H1 (cell line): Measurements from ENCODE around the gene GDPD5. TPM values are rescaled to one million over a fixed set of nuclear protein-coding genes. Genes with fewer than 3 reads are reported as not detected.
A peak's percentile ranks its signal among the peaks of the same experiment; 100 is the strongest.

ENCODE experiments used
- BRCA1 ChIP-seq: IDR thresholded peaks from 2 replicates; pipeline ENCODE4 v1.6.1; 2012; ENCODE audit warnings: low read depth, low read length, improper control_type of control experiment
- CBX5 ChIP-seq: fragments of 300-800, 300-1000 bp; sonication (generic); IDR thresholded peaks from 2 replicates; pipeline ENCODE4 v1.7.1; 2016; ENCODE audit warnings: antibody characterized with exemption, low read length, low read depth
- CBX8 ChIP-seq: fragments of 300-800, 300-1000 bp; sonication (generic); IDR thresholded peaks from 2 replicates; pipeline ENCODE4 v1.7.1; 2016; ENCODE audit warnings: low read depth, low read length, borderline replicate concordance
- CEBPB ChIP-seq: IDR thresholded peaks from 2 replicates; pipeline ENCODE4 v1.6.1; 2012; ENCODE audit warnings: low read depth, low read length
- CHD2 ChIP-seq: IDR thresholded peaks from 2 replicates; pipeline ENCODE4 v1.6.1; 2012; ENCODE audit warnings: low read length, improper control_type of control experiment
- EP300 ChIP-seq, 2 experiments: IDR thresholded peaks; 1 replicate in 1 of 2; 2 replicates in 1 of 2; pipeline ENCODE4 v1.6.1; 2011 to 2012; ENCODE audit warnings: low read depth in 2 of 2, low read length in 2 of 2, mild to moderate bottlenecking in 2 of 2, borderline replicate concordance in 1 of 2, inconsistent platforms in 1 of 2, moderate library complexity in 1 of 2
- GTF2F1 ChIP-seq: IDR thresholded peaks from 2 replicates; pipeline ENCODE4 v1.6.1; 2012; ENCODE audit warnings: low read depth, low read length, improper control_type of control experiment, borderline replicate concordance
- KDM1A ChIP-seq: fragments of 200-600, 300-600 bp; sonication (generic); IDR thresholded peaks from 2 replicates; pipeline ENCODE4 v1.7.1; 2016; ENCODE audit warnings: mild to moderate bottlenecking, low read length, borderline replicate concordance
- KDM4A ChIP-seq: IDR thresholded peaks from one replicate; pipeline ENCODE4 v1.7.1; 2012; ENCODE audit warnings: low read depth, mild to moderate bottlenecking, moderate library complexity, low read length, inconsistent platforms; ENCODE audit not compliant: severe bottlenecking
- KDM5A ChIP-seq: fragments of 200-600 bp; IDR thresholded peaks from 2 replicates; pipeline ENCODE4 v1.7.1; 2012; ENCODE audit warnings: mild to moderate bottlenecking, low read length, inconsistent platforms, mixed read lengths
- NANOG ChIP-seq: IDR thresholded peaks from 2 replicates; pipeline ENCODE4 v1.6.1; 2011; ENCODE audit warnings: low read length, low read depth, mild to moderate bottlenecking, inconsistent platforms; ENCODE audit not compliant: insufficient read depth, poor library complexity, severe bottlenecking
- NRF1 ChIP-seq: IDR thresholded peaks from 2 replicates; pipeline ENCODE4 v1.6.1; 2011; ENCODE audit warnings: mild to moderate bottlenecking, low read depth, low read length, improper control_type of control experiment
- POU5F1 ChIP-seq: IDR thresholded peaks from 2 replicates; pipeline ENCODE4 v1.6.1; 2011; ENCODE audit warnings: low read depth, mild to moderate bottlenecking, low read length, moderate library complexity
- RNF2 ChIP-seq: fragments of 200-900, 300-1000 bp; sonication (generic); IDR thresholded peaks from 2 replicates; pipeline ENCODE4 v1.7.1; 2016; ENCODE audit warnings: borderline replicate concordance, low read depth, mild to moderate bottlenecking, antibody characterized with exemption, low read length; ENCODE audit not compliant: poor library complexity, severe bottlenecking; ENCODE audit errors: missing control alignments
- SAP30 ChIP-seq: fragments of 300-600 bp; sonication (generic); IDR thresholded peaks from 2 replicates; pipeline ENCODE4 v1.7.1; 2012; ENCODE audit warnings: low read length, moderate library complexity, mild to moderate bottlenecking, inconsistent platforms; ENCODE audit not compliant: insufficient read depth, insufficient replicate concordance
- SIRT6 ChIP-seq: IDR thresholded peaks from one replicate; pipeline ENCODE4 v1.7.1; 2012; ENCODE audit warnings: low read length, inconsistent platforms
- SP1 ChIP-seq: IDR thresholded peaks from 2 replicates; pipeline ENCODE4 v1.6.1; 2011; ENCODE audit warnings: low read depth, low read length
- SP4 ChIP-seq: IDR thresholded peaks from 2 replicates; pipeline ENCODE4 v1.6.1; 2012; ENCODE audit warnings: low read length, inconsistent platforms
- TEAD4 ChIP-seq: IDR thresholded peaks from 2 replicates; pipeline ENCODE4 v1.6.1; 2012; ENCODE audit warnings: low read depth, low read length, inconsistent platforms, mixed read lengths
- polyA plus RNA-seq, 7 experiments: library from polyadenylated mRNA; depleted of rRNA in 3 of 7; stranded (reverse) in 5 of 7; unstranded in 2 of 7; fragments of >200 nt in 5 of 7; fragments of 200-250 nt in 2 of 7; gene quantifications; 1 replicate in 5 of 7; 2 replicates in 1 of 7; 4 replicates in 1 of 7; pipeline versions ENCODE4 v1.2.1 to v1.2.3, GENCODE V29; 2011 to 2013; ENCODE audit warnings: missing spikeins in 2 of 7, mixed read lengths in 2 of 7
- total RNA-seq: library from RNA; stranded (reverse); fragmentation: NEBNext Ultra II Directional; extraction: Animal tissue kit (Norgen Biotek cat#: 25700); gene quantifications from 2 replicates; pipeline ENCODE4 v1.2.1, GENCODE V29; 2021
- TF ChIP-seq, protein P1 (sequence below), 3 experiments: IDR thresholded peaks; 1 replicate in 2 of 3; 2 replicates in 1 of 3; pipeline versions ENCODE4 v1.5.1 to v1.6.1; 2011; ENCODE audit warnings: low read length in 3 of 3, mild to moderate bottlenecking in 3 of 3, inconsistent platforms in 2 of 3, low read depth in 1 of 3, moderate library complexity in 1 of 3; ENCODE audit not compliant: insufficient read depth in 1 of 3; ENCODE audit errors: control extremely low read depth in 1 of 3

Gene GDPD5
- total and polyA plus RNA-seq, 2 of the 8 experiments (the other 6 are each of a cell fraction or from before 2014, with no cell fraction given): 7.8 to 8.6 TPM

DNA sequence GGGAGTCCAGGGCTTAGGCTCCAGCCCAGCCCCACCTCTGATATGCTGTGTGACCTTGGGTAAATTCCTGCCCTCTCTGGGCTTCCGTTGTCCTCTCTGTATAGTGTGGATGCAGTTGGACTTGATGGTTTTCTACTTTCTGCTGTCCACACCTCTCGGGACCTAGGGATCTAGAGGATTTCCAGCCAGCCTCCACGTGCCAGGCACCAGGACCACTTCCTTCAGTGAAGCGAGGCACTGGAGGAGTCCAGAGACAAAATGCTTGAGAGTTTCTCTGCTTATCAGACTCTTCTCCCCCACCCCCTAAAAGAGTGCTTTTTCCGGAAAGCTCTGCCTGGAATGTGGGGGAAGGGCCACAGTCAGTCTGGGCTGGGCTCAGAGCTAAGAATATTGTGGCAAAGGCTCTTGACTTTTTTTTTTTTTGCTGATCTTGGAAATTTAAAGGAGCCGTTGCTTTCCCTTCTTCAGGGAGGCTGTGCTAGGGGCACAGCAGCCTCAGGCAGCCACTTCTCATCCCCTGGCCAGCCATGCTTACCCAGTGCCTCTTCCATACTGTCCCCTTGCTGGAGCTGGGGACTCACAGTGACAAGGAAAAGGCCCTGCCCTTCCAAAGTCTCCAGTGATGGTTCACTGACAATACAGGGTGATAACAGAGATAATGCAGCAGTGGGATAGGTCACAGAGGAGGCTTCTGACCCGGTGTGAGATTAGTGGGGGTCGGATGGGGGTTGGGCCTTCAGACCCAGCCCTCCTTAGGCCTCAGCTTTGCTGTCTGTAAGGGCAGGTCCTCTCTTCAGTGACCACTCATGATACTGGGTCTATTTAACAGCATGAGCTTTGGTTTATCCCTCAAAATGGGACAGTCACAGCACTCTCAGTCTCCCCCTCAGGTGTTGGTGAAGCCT, 33.5 kb upstream of the GDPD5 start (continued):
- TF ChIP-seq NANOG (no peak), POU5F1 (no peak), SP1 (0 out of 2 replicates have a peak, but pooled peaks have one; percentile 48), RNF2 (no peak), SAP30 (no peak), SP4 (no peak), KDM4A (no peak), TEAD4 (peak; percentile 84; the same call in 1 of the 2 replicates), KDM1A (peak; percentile 98), CBX5 (no peak), CHD2 (peak; percentile 17; the same call in 1 of the 2 replicates), NRF1 (no peak), SIRT6 (no peak), BRCA1 (no peak), EP300 (IDR thresholded peaks at IDR 0.05; ENCODE audit: borderline replicate concordance in 1 of 2, low read depth in 2 of 2, low read length in 2 of 2) (no peak), GTF2F1 (no peak), CBX8 (no peak), KDM5A (no peak), CEBPB (no peak)
- TF ChIP-seq, protein P1, sequence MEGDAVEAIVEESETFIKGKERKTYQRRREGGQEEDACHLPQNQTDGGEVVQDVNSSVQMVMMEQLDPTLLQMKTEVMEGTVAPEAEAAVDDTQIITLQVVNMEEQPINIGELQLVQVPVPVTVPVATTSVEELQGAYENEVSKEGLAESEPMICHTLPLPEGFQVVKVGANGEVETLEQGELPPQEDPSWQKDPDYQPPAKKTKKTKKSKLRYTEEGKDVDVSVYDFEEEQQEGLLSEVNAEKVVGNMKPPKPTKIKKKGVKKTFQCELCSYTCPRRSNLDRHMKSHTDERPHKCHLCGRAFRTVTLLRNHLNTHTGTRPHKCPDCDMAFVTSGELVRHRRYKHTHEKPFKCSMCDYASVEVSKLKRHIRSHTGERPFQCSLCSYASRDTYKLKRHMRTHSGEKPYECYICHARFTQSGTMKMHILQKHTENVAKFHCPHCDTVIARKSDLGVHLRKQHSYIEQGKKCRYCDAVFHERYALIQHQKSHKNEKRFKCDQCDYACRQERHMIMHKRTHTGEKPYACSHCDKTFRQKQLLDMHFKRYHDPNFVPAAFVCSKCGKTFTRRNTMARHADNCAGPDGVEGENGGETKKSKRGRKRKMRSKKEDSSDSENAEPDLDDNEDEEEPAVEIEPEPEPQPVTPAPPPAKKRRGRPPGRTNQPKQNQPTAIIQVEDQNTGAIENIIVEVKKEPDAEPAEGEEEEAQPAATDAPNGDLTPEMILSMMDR (IDR thresholded peaks at IDR 0.05; ENCODE audit: control extremely low read depth in 1 of 3, insufficient read depth in 1 of 3, low read depth in 1 of 3, low read length in 3 of 3): no peak
